Vagina (tissue), 2 donors: ENCODE data around the gene LCAT.
"Not testable (repeated sequence)": the region's sequence is repeated elsewhere in the genome, so short reads cannot be mapped to it uniquely, and the experiment has no call there.

Source experiments
- POLR2AphosphoS5 ChIP-seq, 2 donors: sonication (generic); formaldehyde crosslinking; IDR thresholded peaks; one replicate each; pipeline ENCODE4 v1.9.0; 2017; ENCODE audit warnings: antibody characterized with exemption in 2 of 2, mild to moderate bottlenecking in 2 of 2, low read depth in 1 of 2; ENCODE audit not compliant: insufficient read depth in 1 of 2
- TF ChIP-seq, protein P1 (sequence below), 3 experiments: fragments of 450-650 bp in 2 of 3; fragments of 200-600 bp in 1 of 3; sonication (generic) in 1 of 3; IDR thresholded peaks; one replicate each; pipeline ENCODE4 v1.5.1; 2017 to 2019; ENCODE audit warnings: antibody characterized with exemption in 3 of 3, mild to moderate bottlenecking in 2 of 3, moderate library complexity in 2 of 3

DNA sequence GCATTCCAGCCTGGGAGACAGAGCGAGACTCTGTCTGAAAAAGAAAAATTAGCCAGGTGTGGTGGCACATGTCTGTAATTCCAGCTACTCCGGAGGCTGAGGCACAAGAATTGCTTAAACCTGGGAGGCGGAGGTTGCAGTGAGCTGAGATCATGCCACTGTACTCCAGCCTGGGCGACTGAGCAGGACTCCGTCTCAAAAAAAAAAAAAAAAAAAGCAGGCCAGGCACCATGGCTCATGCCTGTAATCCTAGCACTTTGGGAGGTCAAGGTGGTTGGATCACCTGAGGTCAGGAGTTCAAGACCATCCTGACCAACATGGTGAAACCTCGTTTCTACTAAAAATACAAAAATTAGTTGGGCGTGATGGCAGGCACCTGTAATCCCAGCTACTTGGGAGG lies 28.4 kb upstream of the LCAT start:
- not testable (repeated sequence) for TF ChIP-seq POLR2AphosphoS5 (IDR thresholded peaks at IDR 0.05; ENCODE audit: insufficient read depth in 1 of 2, low read depth in 1 of 2)
- TF ChIP-seq, protein P1, sequence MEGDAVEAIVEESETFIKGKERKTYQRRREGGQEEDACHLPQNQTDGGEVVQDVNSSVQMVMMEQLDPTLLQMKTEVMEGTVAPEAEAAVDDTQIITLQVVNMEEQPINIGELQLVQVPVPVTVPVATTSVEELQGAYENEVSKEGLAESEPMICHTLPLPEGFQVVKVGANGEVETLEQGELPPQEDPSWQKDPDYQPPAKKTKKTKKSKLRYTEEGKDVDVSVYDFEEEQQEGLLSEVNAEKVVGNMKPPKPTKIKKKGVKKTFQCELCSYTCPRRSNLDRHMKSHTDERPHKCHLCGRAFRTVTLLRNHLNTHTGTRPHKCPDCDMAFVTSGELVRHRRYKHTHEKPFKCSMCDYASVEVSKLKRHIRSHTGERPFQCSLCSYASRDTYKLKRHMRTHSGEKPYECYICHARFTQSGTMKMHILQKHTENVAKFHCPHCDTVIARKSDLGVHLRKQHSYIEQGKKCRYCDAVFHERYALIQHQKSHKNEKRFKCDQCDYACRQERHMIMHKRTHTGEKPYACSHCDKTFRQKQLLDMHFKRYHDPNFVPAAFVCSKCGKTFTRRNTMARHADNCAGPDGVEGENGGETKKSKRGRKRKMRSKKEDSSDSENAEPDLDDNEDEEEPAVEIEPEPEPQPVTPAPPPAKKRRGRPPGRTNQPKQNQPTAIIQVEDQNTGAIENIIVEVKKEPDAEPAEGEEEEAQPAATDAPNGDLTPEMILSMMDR (IDR thresholded peaks at IDR 0.05), result not testable (repeated sequence)
